ENCODE data around the gene NOTCH4. TPM values are rescaled to one million over a fixed set of nuclear protein-coding genes. Genes with fewer than 3 reads are reported as not detected.
A peak's percentile ranks its signal among the peaks of the same experiment; 100 is the strongest.

NOTCH4 gene
- total RNA-seq, 1 donor from 2014 or later: 4.7 TPM

- no peak for DNase-seq (ENCODE audit: low spot score, unreplicated experiment)
- Mint-ChIP-seq H3K4me1 (ENCODE audit: low read depth) (peaks cover 38% of the 10 kb centered on the region), H3K9me3 (ENCODE audit: low read depth) (no peaks in the 10 kb centered on the region), H3K4me3 (ENCODE audit: low read depth) (peak overlapping the region; percentile 16), H3K36me3 (ENCODE audit: insufficient read depth) (peaks cover 16% of the 10 kb centered on the region), H3K27me3 (no peaks in the 10 kb centered on the region), H3K27ac (no peak overlapping the region)
- TF ChIP-seq, protein P1, sequence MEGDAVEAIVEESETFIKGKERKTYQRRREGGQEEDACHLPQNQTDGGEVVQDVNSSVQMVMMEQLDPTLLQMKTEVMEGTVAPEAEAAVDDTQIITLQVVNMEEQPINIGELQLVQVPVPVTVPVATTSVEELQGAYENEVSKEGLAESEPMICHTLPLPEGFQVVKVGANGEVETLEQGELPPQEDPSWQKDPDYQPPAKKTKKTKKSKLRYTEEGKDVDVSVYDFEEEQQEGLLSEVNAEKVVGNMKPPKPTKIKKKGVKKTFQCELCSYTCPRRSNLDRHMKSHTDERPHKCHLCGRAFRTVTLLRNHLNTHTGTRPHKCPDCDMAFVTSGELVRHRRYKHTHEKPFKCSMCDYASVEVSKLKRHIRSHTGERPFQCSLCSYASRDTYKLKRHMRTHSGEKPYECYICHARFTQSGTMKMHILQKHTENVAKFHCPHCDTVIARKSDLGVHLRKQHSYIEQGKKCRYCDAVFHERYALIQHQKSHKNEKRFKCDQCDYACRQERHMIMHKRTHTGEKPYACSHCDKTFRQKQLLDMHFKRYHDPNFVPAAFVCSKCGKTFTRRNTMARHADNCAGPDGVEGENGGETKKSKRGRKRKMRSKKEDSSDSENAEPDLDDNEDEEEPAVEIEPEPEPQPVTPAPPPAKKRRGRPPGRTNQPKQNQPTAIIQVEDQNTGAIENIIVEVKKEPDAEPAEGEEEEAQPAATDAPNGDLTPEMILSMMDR (IDR thresholded peaks at IDR 0.05; ENCODE audit: unreplicated experiment): no peak
Observed at GRCh38 chr6:32181148-32181702, 42.6 kb downstream of the NOTCH4 start.

DNA sequence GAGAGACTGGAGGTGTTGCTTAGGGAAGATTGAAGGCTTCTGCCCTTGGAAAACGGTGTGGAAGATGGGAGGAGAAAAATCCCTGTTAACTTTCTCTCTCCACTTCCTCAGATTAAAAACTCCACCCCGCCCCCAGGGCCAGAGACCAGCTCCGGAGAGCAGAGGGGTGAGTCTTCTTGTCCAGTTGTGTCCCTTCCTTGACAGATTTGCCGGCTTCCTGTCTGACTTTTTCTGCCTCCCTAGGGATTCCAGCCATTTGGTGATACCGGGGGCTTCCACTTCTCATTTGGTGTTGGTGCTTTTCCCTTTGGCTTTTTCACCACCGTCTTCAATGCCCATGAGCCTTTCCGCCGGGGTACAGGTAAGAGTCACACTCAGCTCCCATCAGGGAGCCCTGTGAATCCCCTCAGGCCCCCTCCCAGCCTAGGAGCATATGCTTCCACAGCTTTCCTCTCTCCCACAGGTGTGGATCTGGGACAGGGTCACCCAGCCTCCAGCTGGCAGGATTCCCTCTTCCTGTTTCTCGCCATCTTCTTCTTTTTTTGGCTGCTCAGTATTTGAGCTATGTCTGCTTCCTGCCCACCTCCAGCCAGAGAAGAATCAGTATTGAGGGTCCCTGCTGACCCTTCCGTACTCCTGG lies 44.0 kb downstream of the NOTCH4 start:
- DNase-seq (ENCODE audit: low spot score, unreplicated experiment): no peak
- no peaks in the 10 kb centered on the region for H3K27me3 Mint-ChIP-seq
- peaks cover 12% of the 10 kb centered on the region for H3K36me3 Mint-ChIP-seq (ENCODE audit: insufficient read depth)
- peak overlapping the region; percentile 91 for H3K4me3 Mint-ChIP-seq (ENCODE audit: low read depth)
- TF ChIP-seq, protein P1 (IDR thresholded peaks at IDR 0.05; ENCODE audit: unreplicated experiment): no peak
- H3K9me3 Mint-ChIP-seq (ENCODE audit: low read depth): no peaks in the 10 kb centered on the region
- peaks cover 32% of the 10 kb centered on the region for H3K4me1 Mint-ChIP-seq (ENCODE audit: low read depth)
- H3K27ac Mint-ChIP-seq: peak overlapping the region; percentile 100

DNA sequence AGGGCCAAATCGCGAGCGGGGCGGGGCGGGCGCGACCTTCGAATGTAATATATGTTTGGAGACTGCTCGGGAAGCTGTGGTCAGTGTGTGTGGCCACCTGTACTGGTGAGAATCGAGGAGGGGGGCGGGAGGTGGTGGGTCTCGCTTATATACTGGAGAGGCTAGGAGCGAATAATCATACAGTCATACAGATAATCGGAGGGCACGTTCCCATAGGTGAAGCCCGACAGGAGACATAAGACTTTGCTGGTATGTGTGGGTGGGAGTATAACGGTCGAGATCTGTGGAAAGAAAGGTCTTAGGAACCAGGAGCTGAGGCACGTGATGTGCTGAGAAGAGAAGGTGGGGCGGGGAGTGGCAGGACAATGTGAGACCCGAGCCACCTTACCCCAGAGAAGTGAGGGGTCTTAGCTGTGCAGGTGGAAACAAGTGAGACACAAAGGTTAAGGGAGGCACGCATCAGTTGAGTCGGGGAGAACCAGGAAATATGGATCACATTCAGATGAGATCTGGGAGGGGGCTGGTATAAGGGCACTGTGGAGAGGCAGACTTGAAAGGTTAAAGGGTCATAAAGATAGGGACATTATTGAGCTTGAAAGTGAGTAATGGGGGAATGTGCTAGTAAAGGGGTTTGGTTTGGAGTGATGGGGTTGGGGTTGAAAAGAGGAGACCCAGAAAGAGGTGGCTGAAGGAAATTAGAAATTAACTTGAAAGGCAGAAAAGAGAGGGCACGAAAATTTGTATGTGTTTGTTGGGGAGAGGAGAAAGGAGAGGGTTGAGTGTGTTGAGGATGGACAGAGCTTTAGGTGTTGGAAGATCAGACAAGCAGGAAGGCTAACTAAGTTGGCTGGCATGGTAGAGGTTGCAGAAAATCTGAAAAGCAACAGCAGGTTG lies 45.1 kb downstream of the NOTCH4 start:
- TF ChIP-seq, protein P1 (IDR thresholded peaks at IDR 0.05; ENCODE audit: unreplicated experiment): no peak
- H3K27ac Mint-ChIP-seq: peak overlapping the region; percentile 100

DNA sequence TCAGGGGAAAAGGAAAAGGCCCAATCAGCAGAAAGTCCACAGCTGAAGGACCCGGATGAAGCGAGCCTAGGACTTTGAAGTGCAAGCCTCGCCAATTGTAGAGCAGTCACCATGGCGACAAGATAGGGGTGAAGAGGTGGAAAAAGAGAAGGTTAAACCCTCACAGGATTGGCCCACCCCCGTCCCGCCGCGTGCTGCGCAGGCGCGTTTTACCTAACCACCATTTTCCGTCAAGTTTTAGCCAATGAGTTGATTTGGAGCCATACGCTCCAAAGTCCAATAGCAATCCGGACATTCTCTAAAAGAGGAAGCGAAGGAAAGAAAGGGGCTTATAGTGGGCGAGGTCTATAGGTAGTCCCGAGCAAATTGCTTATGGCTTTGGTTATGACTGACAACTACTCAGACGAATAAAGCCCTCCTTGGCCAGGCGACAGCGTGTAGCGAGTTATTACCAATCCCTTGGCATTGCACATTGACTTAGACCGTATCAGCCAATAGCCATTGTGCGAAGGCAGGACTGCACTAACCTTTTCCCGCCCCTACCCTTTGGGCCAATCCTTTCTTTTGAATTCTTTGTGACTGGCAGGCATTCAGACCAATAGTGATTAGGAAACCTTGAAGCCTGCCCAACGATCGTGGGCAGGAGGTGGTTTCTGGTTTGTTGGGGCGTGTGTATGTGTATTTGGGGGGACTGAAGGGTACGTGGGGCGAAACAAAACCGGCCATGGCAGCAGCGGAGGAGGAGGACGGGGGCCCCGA lies 45.9 kb downstream of the NOTCH4 start, which contains the start of gene RNF5:
TSS of gene RNF5 (plus strand) at position 618 of the 759 bp plus-strand sequence. CDS start at position 725, 107 bp downstream.
- H3K9me3 Mint-ChIP-seq (ENCODE audit: low read depth): no peaks in the 10 kb centered on the region
- peaks cover 12% of the 10 kb centered on the region for H3K36me3 Mint-ChIP-seq (ENCODE audit: insufficient read depth)
- H3K4me3 Mint-ChIP-seq (ENCODE audit: low read depth): peak within 1 kb of the TSS; percentile 91
- peaks cover 47% of the 10 kb centered on the region for H3K4me1 Mint-ChIP-seq (ENCODE audit: low read depth)
- DNase-seq (ENCODE audit: low spot score, unreplicated experiment): peak; percentile 92
- TF ChIP-seq, protein P1 (IDR thresholded peaks at IDR 0.05; ENCODE audit: unreplicated experiment): no peak
- H3K27ac Mint-ChIP-seq: peak within 1 kb of the TSS; percentile 100
- H3K27me3 Mint-ChIP-seq: no peaks in the 10 kb centered on the region

More for the DNA sequence above, 45.1 kb downstream of the NOTCH4 start:
- peak overlapping the region; percentile 91 for H3K4me3 Mint-ChIP-seq (ENCODE audit: low read depth)
- no peaks in the 10 kb centered on the region for H3K9me3 Mint-ChIP-seq (ENCODE audit: low read depth)
- peaks cover 12% of the 10 kb centered on the region for H3K36me3 Mint-ChIP-seq (ENCODE audit: insufficient read depth)
- no peaks in the 10 kb centered on the region for H3K27me3 Mint-ChIP-seq
- H3K4me1 Mint-ChIP-seq (ENCODE audit: low read depth): peaks cover 43% of the 10 kb centered on the region
- DNase-seq (ENCODE audit: low spot score, unreplicated experiment): no peak

Measured in progenitor cell of endocrine pancreas (in vitro differentiated cells).